HepG2 (cell line): ENCODE results near the gene ADARB1. TPM values are rescaled to one million over a fixed set of nuclear protein-coding genes. Genes with fewer than 3 reads are reported as not detected.

Experiments used
- ATAC-seq: fragments of 200-7000 bp; cut with Tn5 transposase; 3 replicates; pipeline ENCODE4 v1.9.1; 2020; ENCODE audit warnings: mild to moderate bottlenecking, moderate library complexity
- BruUV-seq: library from RNA; stranded (reverse); fragments of 400-500 nt; replicated peaks from 2 replicates; lab custom pipeline; 2021; lab: Mats Ljungman, UMichigan
- CTCF ChIA-PET: fragments of 300-600 bp; formaldehyde crosslinking; extraction: SDS; loops from one replicate; lab custom pipeline; 2021; ENCODE audit warnings: low total read pairs, inconsistent platforms, low intra/inter-chr PET ratio; lab: Yijun Ruan, JAX
- POLR2A ChIA-PET: fragments of 350-600 bp; sonication (Branson Sonifier 250); formaldehyde crosslinking; loops from one replicate; lab custom pipeline; 2020; ENCODE audit warnings: antibody characterized with exemption, inconsistent platforms; lab: Yijun Ruan, JAX
- DNase-seq: peaks from one replicate; pipeline ENCODE4 v3.0.0-alpha.2; 2015; ENCODE audit warnings: low spot score
- FAIRE-seq: peaks from 3 replicates; lab custom pipeline; 2011; peaks lifted over from hg19 to GRCh38; lab: Jason Lieb, UNC
- H2AFZ ChIP-seq: one replicate; pipeline ENCODE4 v1.6.1; 2011; ENCODE audit warnings: low read length, inconsistent platforms
- H3K27ac ChIP-seq: fragments of 300-600 bp; 3 replicates; pipeline ENCODE4 v1.8.0; 2011; ENCODE audit warnings: mixed run types, mild to moderate bottlenecking, mixed read lengths, low read length, inconsistent platforms; ENCODE audit not compliant: insufficient read depth; ENCODE audit errors: extremely low read length
- H3K27me3 ChIP-seq, 2 experiments: fragments of 200-600 bp in 1 of 2; 2 replicates in 1 of 2; 3 replicates in 1 of 2; pipeline versions ENCODE4 v1.6.0 to v1.8.0; 2011; ENCODE audit warnings: low read length in 2 of 2, mild to moderate bottlenecking in 2 of 2, moderate library complexity in 2 of 2, inconsistent platforms in 1 of 2; ENCODE audit not compliant: insufficient read depth in 2 of 2, control insufficient read depth in 1 of 2
- H3K36me3 ChIP-seq, 2 experiments: fragments of 200-600 bp in 1 of 2; replicated peaks in 1 of 2; 2 replicates in 1 of 2; 3 replicates in 1 of 2; pipeline versions ENCODE4 v1.5.1 to v1.8.0; 2011; ENCODE audit warnings: low read length in 2 of 2, inconsistent platforms in 1 of 2; ENCODE audit not compliant: insufficient read depth in 2 of 2, control insufficient read depth in 1 of 2
- H3K4me1 ChIP-seq: 2 replicates; pipeline ENCODE4 v1.5.1; 2012; ENCODE audit warnings: low read length, inconsistent platforms; ENCODE audit not compliant: insufficient read depth
- H3K4me2 ChIP-seq: 2 replicates; pipeline ENCODE4 v1.6.0; 2011; ENCODE audit warnings: low read depth, low read length, inconsistent platforms
- H3K4me3 ChIP-seq, 3 experiments: fragments of 200-600 bp in 1 of 3; sonication (generic), shearing (Covaris generic) in 1 of 3; replicated peaks in 1 of 3; 2 replicates each; pipeline ENCODE4 v1.5.1; 2011 to 2016; ENCODE audit warnings: low read length in 3 of 3, inconsistent platforms in 2 of 3, low read depth in 2 of 3, mild to moderate bottlenecking in 2 of 3, control low read depth in 1 of 3, mixed read lengths in 1 of 3; ENCODE audit not compliant: insufficient read depth in 1 of 3
- H3K79me2 ChIP-seq: one replicate; pipeline ENCODE4 v1.6.1; 2011; ENCODE audit warnings: low read length, inconsistent platforms; ENCODE audit not compliant: insufficient read depth
- H3K9ac ChIP-seq: 2 replicates; pipeline ENCODE4 v1.6.0; 2011; ENCODE audit warnings: mild to moderate bottlenecking, low read depth, low read length, inconsistent platforms; ENCODE audit not compliant: insufficient read depth
- H3K9me3 ChIP-seq: 2 replicates; pipeline ENCODE4 v1.5.1; 2012; ENCODE audit warnings: mild to moderate bottlenecking, low read length
- H4K20me1 ChIP-seq: 2 replicates; pipeline ENCODE4 v1.6.0; 2011; ENCODE audit warnings: inconsistent platforms, mild to moderate bottlenecking, low read length, moderate library complexity; ENCODE audit not compliant: insufficient read depth
- FOXA1 ChIP-seq, 2 experiments: fragments of 450-650 bp in 1 of 2; sonication (generic) in 1 of 2; formaldehyde crosslinking in 1 of 2; IDR thresholded peaks; 2 replicates each; pipeline versions ENCODE4 v1.4.0 to v1.6.1; 2016 to 2020; ENCODE audit warnings: missing genetic modification reagents in 1 of 2
- FOXC1 ChIP-seq: sonication (generic); formaldehyde crosslinking; IDR thresholded peaks from 2 replicates; pipeline ENCODE4 v1.8.0; 2022; ENCODE audit warnings: mild to moderate bottlenecking, missing genetic modification reagents, borderline replicate concordance
- FOXJ3 ChIP-seq: sonication (generic); formaldehyde crosslinking; IDR thresholded peaks from 2 replicates; pipeline ENCODE4 v1.4.0; 2020; ENCODE audit warnings: missing genetic modification reagents, mild to moderate bottlenecking, borderline replicate concordance
- MTF2 ChIP-seq: sonication (generic); formaldehyde crosslinking; IDR thresholded peaks from 2 replicates; pipeline ENCODE4 v1.5.0; 2020; ENCODE audit warnings: missing genetic modification reagents, borderline replicate concordance
- NR1H2 ChIP-seq: sonication (generic); formaldehyde crosslinking; IDR thresholded peaks from 2 replicates; pipeline ENCODE4 v1.8.1; 2022; ENCODE audit warnings: low read depth, missing genetic modification reagents, borderline replicate concordance
- PHF5A ChIP-seq: IDR thresholded peaks from one replicate; pipeline ENCODE4 v1.6.1; 2018; ENCODE audit warnings: low read depth, missing genetic modification reagents; ENCODE audit not compliant: unreplicated experiment
- SIX1 ChIP-seq: sonication (generic); formaldehyde crosslinking; IDR thresholded peaks from 2 replicates; pipeline ENCODE4 v1.4.0; 2020; ENCODE audit warnings: missing genetic modification reagents, borderline replicate concordance
- SP5 ChIP-seq: IDR thresholded peaks from 2 replicates; pipeline ENCODE4 v1.6.1; 2016; ENCODE audit warnings: low read depth, borderline replicate concordance
- XBP1 ChIP-seq: sonication (generic); formaldehyde crosslinking; IDR thresholded peaks from 2 replicates; pipeline ENCODE4 v1.5.0; 2020; ENCODE audit warnings: missing genetic modification reagents
- ZFP91 ChIP-seq: sonication (generic); formaldehyde crosslinking; IDR thresholded peaks from 2 replicates; pipeline ENCODE4 v1.9.0; 2022; ENCODE audit warnings: missing genetic modification reagents, mild to moderate bottlenecking, borderline replicate concordance
- ZHX2 ChIP-seq, 2 experiments: sonication (generic) in 1 of 2; formaldehyde crosslinking in 1 of 2; IDR thresholded peaks; 2 replicates each; pipeline versions ENCODE4 v1.6.1 to v1.9.0; 2014 to 2022; ENCODE audit warnings: antibody characterized with exemption in 1 of 2, borderline replicate concordance in 1 of 2, inconsistent platforms in 1 of 2, low read depth in 1 of 2, missing genetic modification reagents in 1 of 2
- ZNF20 ChIP-seq: sonication (generic); formaldehyde crosslinking; IDR thresholded peaks from 2 replicates; pipeline ENCODE4 v1.4.0; 2020; ENCODE audit warnings: mild to moderate bottlenecking, moderate library complexity, missing genetic modification reagents
- ZNF354B ChIP-seq: sonication (generic); formaldehyde crosslinking; IDR thresholded peaks from 2 replicates; pipeline ENCODE4 v1.8.0; 2022; ENCODE audit warnings: mild to moderate bottlenecking, missing genetic modification reagents
- ZNF576 ChIP-seq: sonication (generic); formaldehyde crosslinking; IDR thresholded peaks from 2 replicates; pipeline ENCODE4 v1.4.0; 2020; ENCODE audit warnings: mild to moderate bottlenecking, missing genetic modification reagents
- ZNF891 ChIP-seq: sonication (generic); formaldehyde crosslinking; IDR thresholded peaks from 2 replicates; pipeline ENCODE4 v1.5.0; 2020; ENCODE audit warnings: mild to moderate bottlenecking, missing genetic modification reagents
- WGBS: methylation state at CpG from one replicate; pipeline ENCODE4 v1.1.6; 2017; ENCODE audit warnings: low lambda C conversion rate; 5-methylcytosine and 5-hydroxymethylcytosine counted together
- in situ Hi-C: cut with HindIII; loops from 2 replicates; pipeline ENCODE4 v1.10.0; 2017; ENCODE audit warnings: low pct_unique_long_range_greater_than_20kb; ENCODE audit not compliant: extremely low pct_ligation_motif_present
- intact Hi-C: fragments of 100-400 bp; cut with micrococcal nuclease; formaldehyde crosslinking; loops from one replicate; pipeline ENCODE4 v1.10.0; 2022; ENCODE audit not compliant: unreplicated experiment
- polyA plus RNA-seq, 8 experiments: library from polyadenylated mRNA; depleted of rRNA in 3 of 8; stranded (reverse) in 7 of 8; unstranded in 1 of 8; fragments of >200 nt; fragmentation: Illumina TruSeq in 4 of 8; extraction: Trizol in 4 of 8; gene quantifications; 2 replicates each; pipeline versions ENCODE4 v1.2.1 to v1.2.3, GENCODE V29; 2011 to 2016; ENCODE audit warnings: low read depth in 4 of 8, missing spikeins in 1 of 8, mixed read lengths in 1 of 8; ENCODE audit not compliant: insufficient read depth in 1 of 8
- total RNA-seq, 5 experiments: library from RNA; depleted of rRNA; stranded (reverse); fragments of >200 nt; fragmentation: Illumina TruSeq; extraction: Trizol; gene quantifications; 2 replicates each; pipeline ENCODE4 v1.2.3, GENCODE V29; 2016; ENCODE audit warnings: low read depth in 1 of 5

ADARB1 gene
- total and polyA plus RNA-seq, 2 of the 13 experiments (the other 11 are each of a cell fraction or from before 2014, with no cell fraction given) = 6.6 to 10.0 TPM

- H3K27me3 ChIP-seq = no peaks in the 10 kb centered on the region; a peak in 1 of 5 replicates
- 91% methylated on average over 4 of the region's 5 CpGs for WGBS
- no peak for ATAC-seq
- no peak overlapping the region for H3K4me3 ChIP-seq
- H3K36me3 ChIP-seq = no peaks in the 10 kb centered on the region
- peaks cover 3% of the 10 kb centered on the region for H3K79me2 ChIP-seq
- no peak overlapping the region for H3K9ac ChIP-seq
- in situ Hi-C loops = no loop called here
- CTCF ChIA-PET = no interaction called here
- BruUV-seq = no TSS peak
- POLR2A ChIA-PET = no interaction called here
- intact Hi-C loops = no loop called here
- no peak overlapping the region for H3K27ac ChIP-seq
- H3K4me2 ChIP-seq = no peak overlapping the region
- no peak for FAIRE-seq
- H3K4me1 ChIP-seq = no peaks in the 10 kb centered on the region
- no peak overlapping the region for H2AFZ ChIP-seq
- no peaks in the 10 kb centered on the region for H3K9me3 ChIP-seq
- DNase-seq = no peak
- H4K20me1 ChIP-seq = no peaks in the 10 kb centered on the region
- TF ChIP-seq FOXA1 (IDR thresholded peaks at IDR 0.05) = no peak
- no peak for TF ChIP-seq FOXA1 (CRISPR knock-in tag; IDR thresholded peaks at IDR 0.05)
- TF ChIP-seq ZNF354B (CRISPR knock-in tag) = no peak
- TF ChIP-seq FOXC1 (CRISPR knock-in tag) = no peak
- TF ChIP-seq ZNF891 (CRISPR knock-in tag) = no peak
- TF ChIP-seq XBP1 (CRISPR knock-in tag) = no peak
- TF ChIP-seq ZNF576 (CRISPR knock-in tag) = no peak
- TF ChIP-seq PHF5A (CRISPR knock-in tag) = no peak
- no peak for TF ChIP-seq ZHX2 (IDR thresholded peaks at IDR 0.05; ENCODE audit: low read depth)
- no peak for TF ChIP-seq ZHX2 (CRISPR knock-in tag; IDR thresholded peaks at IDR 0.05; ENCODE audit: borderline replicate concordance)
- TF ChIP-seq SP5 (CRISPR knock-in tag) = no peak
- TF ChIP-seq ZNF20 (CRISPR knock-in tag) = no peak
- TF ChIP-seq MTF2 (CRISPR knock-in tag) = no peak
- TF ChIP-seq ZFP91 (CRISPR knock-in tag) = no peak
- no peak for TF ChIP-seq NR1H2 (CRISPR knock-in tag)
- TF ChIP-seq FOXJ3 (CRISPR knock-in tag) = no peak
- no peak for TF ChIP-seq SIX1 (CRISPR knock-in tag)
These were observed 21.8 kb downstream of the ADARB1 start for GRCh38 chr21:45096217-45096616.
